Astrocyte (in vitro differentiated cells and primary cell): Measurements from ENCODE around the gene IST1. TPM values are rescaled to one million over a fixed set of nuclear protein-coding genes. Genes with fewer than 3 reads are reported as not detected.

Experiments used
- DNase-seq: peaks from one replicate; pipeline ENCODE4 v3.0.0-alpha.2; 2010; ENCODE audit warnings: low read depth
- FAIRE-seq: peaks from 2 replicates; lab custom pipeline; 2011; peaks lifted over from hg19 to GRCh38; lab: Jason Lieb, UNC
- H2AFZ ChIP-seq: 2 replicates; pipeline ENCODE4 v1.6.0; 2012; ENCODE audit warnings: low read depth, low read length, inconsistent platforms
- H3K27ac ChIP-seq: 2 replicates; pipeline ENCODE4 v1.5.1; 2011; ENCODE audit warnings: low read depth, low read length, inconsistent platforms
- H3K27me3 ChIP-seq: 2 replicates; pipeline ENCODE4 v1.6.0; 2011; ENCODE audit warnings: low read length, inconsistent platforms; ENCODE audit not compliant: insufficient read depth
- H3K36me3 ChIP-seq: 2 replicates; pipeline ENCODE4 v1.5.1; 2011; ENCODE audit warnings: low read length, inconsistent platforms; ENCODE audit not compliant: insufficient read depth
- H3K4me1 ChIP-seq: 2 replicates; pipeline ENCODE4 v1.5.1; 2011; ENCODE audit warnings: low read length, inconsistent platforms; ENCODE audit not compliant: insufficient read depth
- H3K4me2 ChIP-seq: 2 replicates; pipeline ENCODE4 v1.6.0; 2012; ENCODE audit warnings: low read length, inconsistent platforms
- H3K4me3 ChIP-seq: 2 replicates; pipeline ENCODE4 v1.5.1; 2011; ENCODE audit warnings: low read depth, mild to moderate bottlenecking, low read length, inconsistent platforms; ENCODE audit not compliant: insufficient read depth
- H3K79me2 ChIP-seq: 2 replicates; pipeline ENCODE4 v1.6.0; 2012; ENCODE audit warnings: mild to moderate bottlenecking, low read length, inconsistent platforms; ENCODE audit not compliant: insufficient read depth
- H3K9ac ChIP-seq: 2 replicates; pipeline ENCODE4 v1.6.0; 2012; ENCODE audit warnings: mild to moderate bottlenecking, low read length, inconsistent platforms
- H3K9me3 ChIP-seq: 2 replicates; pipeline ENCODE4 v1.5.1; 2012; ENCODE audit warnings: low read depth, mild to moderate bottlenecking, low read length, inconsistent platforms; ENCODE audit not compliant: insufficient read depth
- H4K20me1 ChIP-seq: 2 replicates; pipeline ENCODE4 v1.6.0; 2012; ENCODE audit warnings: low read length, inconsistent platforms; ENCODE audit not compliant: insufficient read depth
- H3K27ac Mint-ChIP-seq: one replicate; pipeline ENCODE4 v1.8.0; 2021; ENCODE audit warnings: mild to moderate bottlenecking, mixed read lengths; ENCODE audit not compliant: unreplicated experiment
- H3K27me3 Mint-ChIP-seq: one replicate; pipeline ENCODE4 v1.8.0; 2021; ENCODE audit warnings: low read depth, mixed read lengths; ENCODE audit not compliant: unreplicated experiment
- H3K36me3 Mint-ChIP-seq: one replicate; pipeline ENCODE4 v1.8.0; 2021; ENCODE audit warnings: low read depth, mixed read lengths; ENCODE audit not compliant: unreplicated experiment
- H3K4me1 Mint-ChIP-seq: one replicate; pipeline ENCODE4 v1.8.0; 2021; ENCODE audit warnings: low read depth, mixed read lengths; ENCODE audit not compliant: unreplicated experiment
- H3K4me3 Mint-ChIP-seq: one replicate; pipeline ENCODE4 v1.8.0; 2021; ENCODE audit warnings: mild to moderate bottlenecking, moderate library complexity, mixed read lengths; ENCODE audit not compliant: unreplicated experiment
- H3K9me3 Mint-ChIP-seq: one replicate; pipeline ENCODE4 v1.8.0; 2021; ENCODE audit warnings: mild to moderate bottlenecking, mixed read lengths; ENCODE audit not compliant: unreplicated experiment
- CTCF ChIP-seq: IDR thresholded peaks from 2 replicates; pipeline ENCODE4 v1.5.1; 2011; ENCODE audit warnings: low read depth, mild to moderate bottlenecking, inconsistent platforms, low read length, moderate library complexity; ENCODE audit not compliant: insufficient read depth
- EZH2 ChIP-seq: IDR thresholded peaks from 2 replicates; pipeline ENCODE4 v1.6.1; 2012; ENCODE audit warnings: mild to moderate bottlenecking, low read length, inconsistent platforms; ENCODE audit not compliant: insufficient read depth
- total RNA-seq: library from RNA; stranded (reverse); gene quantifications from 2 replicates; pipeline ENCODE4 v1.2.1, GENCODE V29; 2021

The IST1 gene
- total RNA-seq, 1 donor from 2014 or later = 241 TPM

GRCh38 chr16:71937868-71938510 lies 42.7 kb downstream of the IST1 start:
- H3K9me3 Mint-ChIP-seq = no peaks in the 10 kb centered on the region
- H3K36me3 ChIP-seq = peaks cover 3% of the 10 kb centered on the region
- no peak overlapping the region for H3K27ac ChIP-seq
- H3K27me3 Mint-ChIP-seq = no peaks in the 10 kb centered on the region
- H3K9ac ChIP-seq = no peak overlapping the region
- H4K20me1 ChIP-seq = peaks cover 39% of the 10 kb centered on the region
- H3K4me3 Mint-ChIP-seq = no peak overlapping the region
- no peaks in the 10 kb centered on the region for H3K27me3 ChIP-seq
- H3K79me2 ChIP-seq = peaks cover 2% of the 10 kb centered on the region
- DNase-seq (no peak), FAIRE-seq (no peak)
- peaks cover 22% of the 10 kb centered on the region for H3K4me1 Mint-ChIP-seq
- H3K36me3 Mint-ChIP-seq = peaks cover 16% of the 10 kb centered on the region
- no peak for TF ChIP-seq EZH2
- no peak for TF ChIP-seq CTCF
- no peak overlapping the region for H3K4me2 ChIP-seq
- no peak overlapping the region for H2AFZ ChIP-seq
- peaks cover 6% of the 10 kb centered on the region for H3K4me1 ChIP-seq
- H3K27ac Mint-ChIP-seq = no peak overlapping the region
- H3K4me3 ChIP-seq = no peak overlapping the region
- no peaks in the 10 kb centered on the region for H3K9me3 ChIP-seq

- Histone ChIP-seq H3K27me3 (no peaks in the 10 kb centered on the region), H2AFZ (no peak overlapping the region), H3K36me3 (no peaks in the 10 kb centered on the region), H3K4me1 (no peaks in the 10 kb centered on the region), H3K9me3 (no peaks in the 10 kb centered on the region), H3K4me2 (no peak overlapping the region), H3K9ac (no peak overlapping the region), H4K20me1 (no peaks in the 10 kb centered on the region), H3K4me3 (no peak overlapping the region), H3K27ac (no peak overlapping the region), H3K79me2 (no peaks in the 10 kb centered on the region)
- no peak for TF ChIP-seq EZH2
- no peak for TF ChIP-seq CTCF
- Mint-ChIP-seq H3K27me3 (no peaks in the 10 kb centered on the region), H3K36me3 (peaks cover 2% of the 10 kb centered on the region), H3K9me3 (peaks cover 3% of the 10 kb centered on the region), H3K27ac (no peak overlapping the region), H3K4me1 (peaks cover 2% of the 10 kb centered on the region), H3K4me3 (no peak overlapping the region)
- no peak for DNase-seq
- FAIRE-seq = no peak
These were observed 48.6 kb downstream of the IST1 start for GRCh38 chr16:71943887-71944286.

GRCh38 chr16:71945616-71946015 lies 50.3 kb downstream of the IST1 start:
- no peaks in the 10 kb centered on the region for H3K4me1 ChIP-seq
- H3K36me3 Mint-ChIP-seq = peaks cover 2% of the 10 kb centered on the region
- DNase-seq (no peak), FAIRE-seq (no peak)
- TF ChIP-seq CTCF = no peak
- TF ChIP-seq EZH2 = no peak
- no peak overlapping the region for H2AFZ ChIP-seq
- no peak overlapping the region for H3K9ac ChIP-seq
- no peaks in the 10 kb centered on the region for H3K36me3 ChIP-seq
- peaks cover 2% of the 10 kb centered on the region for H3K4me1 Mint-ChIP-seq
- H3K9me3 Mint-ChIP-seq = peaks cover 3% of the 10 kb centered on the region
- no peaks in the 10 kb centered on the region for H3K27me3 ChIP-seq
- H3K4me3 Mint-ChIP-seq = no peak overlapping the region
- H3K27ac ChIP-seq = no peak overlapping the region
- no peaks in the 10 kb centered on the region for H3K79me2 ChIP-seq
- H4K20me1 ChIP-seq = no peaks in the 10 kb centered on the region
- no peaks in the 10 kb centered on the region for H3K27me3 Mint-ChIP-seq
- no peak overlapping the region for H3K4me2 ChIP-seq
- no peaks in the 10 kb centered on the region for H3K9me3 ChIP-seq
- no peak overlapping the region for H3K27ac Mint-ChIP-seq
- H3K4me3 ChIP-seq = no peak overlapping the region
